Cardiac muscle cell (in vitro differentiated cells and primary cell): ENCODE data around the gene PRSS53. TPM values are rescaled to one million over a fixed set of nuclear protein-coding genes. Genes with fewer than 3 reads are reported as not detected.
A peak's percentile ranks its signal among the peaks of the same experiment; 100 is the strongest.

Experiments
- DNase-seq, 2 donors: peaks; one replicate each; pipeline versions ENCODE4 v3.0.0 to v3.0.0-alpha.2; 2010 to 2017; ENCODE audit warnings: low read depth in 1 of 2, low spot score in 1 of 2
- H3K27ac ChIP-seq: fragments of 200-600 bp; sonication (generic); 2 replicates; pipeline ENCODE4 v1.5.1; 2016
- H3K27me3 ChIP-seq: fragments of 200-600 bp; sonication (generic); 2 replicates; pipeline ENCODE4 v1.6.0; 2016; ENCODE audit warnings: control low read depth
- H3K36me3 ChIP-seq: fragments of 200-600 bp; sonication (generic); 2 replicates; pipeline ENCODE4 v1.5.1; 2016; ENCODE audit warnings: control low read depth
- H3K4me1 ChIP-seq: fragments of 200-600 bp; sonication (generic); 2 replicates; pipeline ENCODE4 v1.8.1; 2017; ENCODE audit warnings: low read depth, mild to moderate bottlenecking, mixed run types
- H3K4me3 ChIP-seq: fragments of 200-600 bp; sonication (generic); 2 replicates; pipeline ENCODE4 v1.5.1; 2016; ENCODE audit warnings: mild to moderate bottlenecking
- H3K9me3 ChIP-seq: fragments of 200-600 bp; sonication (generic); 2 replicates; pipeline ENCODE4 v1.5.1; 2017; ENCODE audit warnings: low read depth, mild to moderate bottlenecking, control low read depth
- CTCF ChIP-seq: IDR thresholded peaks from 2 replicates; pipeline ENCODE4 v1.5.1; 2012; ENCODE audit warnings: low read depth, mild to moderate bottlenecking, low read length
- polyA plus RNA-seq: library from polyadenylated mRNA; unstranded; fragments of >200 nt; fragmentation: Nextera tagmentation; extraction: Ambion mirVana; gene quantifications from 2 replicates; pipeline ENCODE4 v1.2.1, GENCODE V29; 2016
- total RNA-seq: library from RNA; depleted of rRNA; stranded (reverse); fragments of >200 nt; gene quantifications from 2 replicates; pipeline ENCODE4 v1.2.3, GENCODE V29; 2016

Gene PRSS53
- total and polyA plus RNA-seq, 2 experiments from 2014 or later: 0.35 to 5.8 TPM

- TF ChIP-seq CTCF: no peak
- H3K36me3 ChIP-seq: peaks cover 21% of the 10 kb centered on the region
- no peak overlapping the region for H3K4me3 ChIP-seq
- H3K27me3 ChIP-seq: no peaks in the 10 kb centered on the region
- H3K4me1 ChIP-seq: peaks cover 7% of the 10 kb centered on the region
- no peak for DNase-seq
- H3K27ac ChIP-seq: no peak overlapping the region
- no peaks in the 10 kb centered on the region for H3K9me3 ChIP-seq
These were observed 42.2 kb upstream of the PRSS53 start for GRCh38 chr16:31130899-31131298.

- Histone ChIP-seq H3K9me3 (no peaks in the 10 kb centered on the region), H3K4me1 (peaks cover 7% of the 10 kb centered on the region), H3K4me3 (no peak overlapping the region), H3K36me3 (peaks cover 21% of the 10 kb centered on the region), H3K27me3 (no peaks in the 10 kb centered on the region), H3K27ac (no peak overlapping the region)
- TF ChIP-seq CTCF: no peak
- DNase-seq: no peak
These were observed 41.7 kb upstream of the PRSS53 start for GRCh38 chr16:31130336-31130891.

- TF ChIP-seq CTCF: no peak
- Histone ChIP-seq H3K4me1 (peaks cover 4% of the 10 kb centered on the region), H3K9me3 (no peaks in the 10 kb centered on the region), H3K27ac (no peak overlapping the region), H3K4me3 (no peak overlapping the region), H3K36me3 (peaks cover 21% of the 10 kb centered on the region), H3K27me3 (no peaks in the 10 kb centered on the region)
- peak in 1 of 2 donors; percentile 43 for DNase-seq
These were observed 41.0 kb upstream of the PRSS53 start for GRCh38 chr16:31129568-31130335.

- H3K27ac ChIP-seq: no peak overlapping the region
- DNase-seq: no peak
- no peaks in the 10 kb centered on the region for H3K4me1 ChIP-seq
- H3K36me3 ChIP-seq: peaks cover 25% of the 10 kb centered on the region
- H3K4me3 ChIP-seq: no peak overlapping the region
- no peaks in the 10 kb centered on the region for H3K27me3 ChIP-seq
- H3K9me3 ChIP-seq: no peaks in the 10 kb centered on the region
- no peak for TF ChIP-seq CTCF
These were observed 40.2 kb upstream of the PRSS53 start for GRCh38 chr16:31128711-31129567.

- Histone ChIP-seq H3K27me3 (no peaks in the 10 kb centered on the region), H3K4me3 (no peak overlapping the region), H3K4me1 (no peaks in the 10 kb centered on the region), H3K27ac (no peak overlapping the region), H3K36me3 (peaks cover 30% of the 10 kb centered on the region), H3K9me3 (no peaks in the 10 kb centered on the region)
- TF ChIP-seq CTCF: no peak
- DNase-seq: no peak
These were observed 38.4 kb upstream of the PRSS53 start for GRCh38 chr16:31127182-31127581.
